HL-60 (cell line): ENCODE data around the gene SNRPD3.

Experiments
- POLR2AphosphoS5 ChIP-seq: IDR thresholded peaks from 2 replicates; pipeline ENCODE4 v1.6.1; 2012; ENCODE audit warnings: low read depth
- SPI1 ChIP-seq: IDR thresholded peaks from 2 replicates; pipeline ENCODE4 v1.6.1; 2012; ENCODE audit warnings: low read depth, mild to moderate bottlenecking, borderline replicate concordance
- TF ChIP-seq, protein P1 (sequence below): IDR thresholded peaks from one replicate; pipeline ENCODE4 v1.5.1; 2011; ENCODE audit warnings: low read length, control low read depth, inconsistent platforms; ENCODE audit not compliant: insufficient read depth
- TF ChIP-seq, protein P2 (sequence below): IDR thresholded peaks from 2 replicates; pipeline ENCODE4 v1.6.1; 2012; ENCODE audit warnings: low read depth; ENCODE audit not compliant: insufficient replicate concordance

GRCh38 chr22:24535348-24535747, 20.5 kb upstream of the SNRPD3 start:
- TF ChIP-seq, protein P1, sequence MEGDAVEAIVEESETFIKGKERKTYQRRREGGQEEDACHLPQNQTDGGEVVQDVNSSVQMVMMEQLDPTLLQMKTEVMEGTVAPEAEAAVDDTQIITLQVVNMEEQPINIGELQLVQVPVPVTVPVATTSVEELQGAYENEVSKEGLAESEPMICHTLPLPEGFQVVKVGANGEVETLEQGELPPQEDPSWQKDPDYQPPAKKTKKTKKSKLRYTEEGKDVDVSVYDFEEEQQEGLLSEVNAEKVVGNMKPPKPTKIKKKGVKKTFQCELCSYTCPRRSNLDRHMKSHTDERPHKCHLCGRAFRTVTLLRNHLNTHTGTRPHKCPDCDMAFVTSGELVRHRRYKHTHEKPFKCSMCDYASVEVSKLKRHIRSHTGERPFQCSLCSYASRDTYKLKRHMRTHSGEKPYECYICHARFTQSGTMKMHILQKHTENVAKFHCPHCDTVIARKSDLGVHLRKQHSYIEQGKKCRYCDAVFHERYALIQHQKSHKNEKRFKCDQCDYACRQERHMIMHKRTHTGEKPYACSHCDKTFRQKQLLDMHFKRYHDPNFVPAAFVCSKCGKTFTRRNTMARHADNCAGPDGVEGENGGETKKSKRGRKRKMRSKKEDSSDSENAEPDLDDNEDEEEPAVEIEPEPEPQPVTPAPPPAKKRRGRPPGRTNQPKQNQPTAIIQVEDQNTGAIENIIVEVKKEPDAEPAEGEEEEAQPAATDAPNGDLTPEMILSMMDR: no peak
- TF ChIP-seq POLR2AphosphoS5: no peak
- TF ChIP-seq SPI1: no peak
- TF ChIP-seq, protein P2, sequence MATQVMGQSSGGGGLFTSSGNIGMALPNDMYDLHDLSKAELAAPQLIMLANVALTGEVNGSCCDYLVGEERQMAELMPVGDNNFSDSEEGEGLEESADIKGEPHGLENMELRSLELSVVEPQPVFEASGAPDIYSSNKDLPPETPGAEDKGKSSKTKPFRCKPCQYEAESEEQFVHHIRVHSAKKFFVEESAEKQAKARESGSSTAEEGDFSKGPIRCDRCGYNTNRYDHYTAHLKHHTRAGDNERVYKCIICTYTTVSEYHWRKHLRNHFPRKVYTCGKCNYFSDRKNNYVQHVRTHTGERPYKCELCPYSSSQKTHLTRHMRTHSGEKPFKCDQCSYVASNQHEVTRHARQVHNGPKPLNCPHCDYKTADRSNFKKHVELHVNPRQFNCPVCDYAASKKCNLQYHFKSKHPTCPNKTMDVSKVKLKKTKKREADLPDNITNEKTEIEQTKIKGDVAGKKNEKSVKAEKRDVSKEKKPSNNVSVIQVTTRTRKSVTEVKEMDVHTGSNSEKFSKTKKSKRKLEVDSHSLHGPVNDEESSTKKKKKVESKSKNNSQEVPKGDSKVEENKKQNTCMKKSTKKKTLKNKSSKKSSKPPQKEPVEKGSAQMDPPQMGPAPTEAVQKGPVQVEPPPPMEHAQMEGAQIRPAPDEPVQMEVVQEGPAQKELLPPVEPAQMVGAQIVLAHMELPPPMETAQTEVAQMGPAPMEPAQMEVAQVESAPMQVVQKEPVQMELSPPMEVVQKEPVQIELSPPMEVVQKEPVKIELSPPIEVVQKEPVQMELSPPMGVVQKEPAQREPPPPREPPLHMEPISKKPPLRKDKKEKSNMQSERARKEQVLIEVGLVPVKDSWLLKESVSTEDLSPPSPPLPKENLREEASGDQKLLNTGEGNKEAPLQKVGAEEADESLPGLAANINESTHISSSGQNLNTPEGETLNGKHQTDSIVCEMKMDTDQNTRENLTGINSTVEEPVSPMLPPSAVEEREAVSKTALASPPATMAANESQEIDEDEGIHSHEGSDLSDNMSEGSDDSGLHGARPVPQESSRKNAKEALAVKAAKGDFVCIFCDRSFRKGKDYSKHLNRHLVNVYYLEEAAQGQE: no peak
